Measurements from ENCODE around the gene INHBE.

DNA sequence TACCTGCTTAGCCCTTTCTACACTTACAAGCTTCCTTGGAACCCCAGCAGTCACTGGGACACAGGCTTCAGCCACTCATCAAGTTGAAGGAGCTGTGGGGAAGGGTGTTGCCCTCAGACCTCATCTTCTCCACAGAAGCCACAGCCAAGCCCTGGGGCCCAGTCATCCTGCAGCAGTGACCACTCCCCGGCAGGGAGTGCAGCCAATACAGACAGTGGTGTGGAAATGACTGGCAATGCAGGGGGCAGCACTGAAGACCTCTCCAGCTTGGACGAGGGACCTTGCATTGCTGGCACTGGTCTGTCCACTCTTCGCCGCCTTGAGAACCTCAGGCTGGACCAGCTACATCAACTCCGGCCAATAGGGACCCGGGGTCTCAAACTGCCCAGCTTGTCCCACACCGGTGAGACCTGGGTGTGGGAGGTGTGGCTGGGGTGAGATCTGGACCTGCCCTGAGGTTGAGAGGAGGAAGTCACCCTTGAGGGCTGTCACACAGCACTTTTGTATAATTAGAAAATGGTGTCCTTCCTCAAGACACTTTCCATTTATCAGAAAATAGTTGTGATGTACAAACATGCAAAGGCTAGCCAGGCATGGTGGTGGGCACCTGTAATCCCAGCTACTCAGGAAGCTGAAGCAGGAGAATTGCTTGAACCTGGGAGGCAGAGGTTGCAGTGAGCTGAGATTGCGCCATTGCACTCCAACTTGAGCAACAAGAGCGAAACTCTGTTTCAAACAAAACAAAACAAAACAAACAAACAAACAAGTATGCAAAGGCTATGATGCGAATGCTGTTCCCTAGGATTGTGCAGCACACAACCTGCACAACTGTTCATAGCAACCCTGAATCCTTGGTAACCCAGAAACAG lies 14.4 kb downstream of the INHBE start:
- TF ChIP-seq CTCF (IDR thresholded peaks at IDR 0.05; ENCODE audit: borderline replicate concordance, extremely low read depth, low read length, poor library complexity, severe bottlenecking) (no peak), EZH2 (IDR thresholded peaks at IDR 0.05; ENCODE audit: borderline replicate concordance, low read depth, low read length, severe bottlenecking) (no peak)
